ENCODE data around the gene ATP8B4.
"Not testable (repeated sequence)": the region's sequence is repeated elsewhere in the genome, so short reads cannot be mapped to it uniquely, and the experiment has no call there.

The ATP8B4 gene

GRCh38 chr15:50003786-50004334 lies 115.2 kb downstream of the ATP8B4 start:
- peak; percentile 12 to 46 for DNase-seq

- no peak for DNase-seq
Observed at GRCh38 chr15:49991587-49991986, 127.4 kb downstream of the ATP8B4 start.

GRCh38 chr15:49990835-49991545 lies 128.0 kb downstream of the ATP8B4 start:
- DNase-seq = no peak

GRCh38 chr15:49989498-49989897 lies 129.5 kb downstream of the ATP8B4 start:
- no peak for DNase-seq

- DNase-seq = no peak
Observed at GRCh38 chr15:49988766-49989165, 130.3 kb downstream of the ATP8B4 start.

GRCh38 chr15:49987896-49988295 lies 131.1 kb downstream of the ATP8B4 start:
- DNase-seq = no peak

- DNase-seq = no peak
Observed at GRCh38 chr15:49987198-49987785, 131.7 kb downstream of the ATP8B4 start.

- no peak for DNase-seq
Observed at GRCh38 chr15:49986326-49986725, 132.7 kb downstream of the ATP8B4 start.

- no peak for DNase-seq
Observed at GRCh38 chr15:49985463-49985862, 133.6 kb downstream of the ATP8B4 start.

- no peak for DNase-seq
Observed at GRCh38 chr15:49984436-49984835, 134.6 kb downstream of the ATP8B4 start.

GRCh38 chr15:49982584-49982983 lies 136.4 kb downstream of the ATP8B4 start:
- DNase-seq = no peak

GRCh38 chr15:49979705-49980382 lies 139.2 kb downstream of the ATP8B4 start:
- no peak for DNase-seq

- no peak for DNase-seq
Observed at GRCh38 chr15:49978121-49978520, 140.9 kb downstream of the ATP8B4 start.

- no peak for DNase-seq
Observed at GRCh38 chr15:49977306-49977705, 141.7 kb downstream of the ATP8B4 start.

- DNase-seq = no peak
Observed at GRCh38 chr15:49964551-49964950, 154.5 kb downstream of the ATP8B4 start.

- no peak for DNase-seq
Observed at GRCh38 chr15:49964061-49964460, 155.0 kb downstream of the ATP8B4 start.

GRCh38 chr15:49963033-49963772 lies 155.8 kb downstream of the ATP8B4 start:
- DNase-seq = not testable (repeated sequence)

- DNase-seq = no peak
Observed at GRCh38 chr15:49962044-49962602, 156.9 kb downstream of the ATP8B4 start.

GRCh38 chr15:49953421-49953820 lies 165.6 kb downstream of the ATP8B4 start:
- no peak for DNase-seq

- no peak for DNase-seq
Observed at GRCh38 chr15:49946681-49947080, 172.4 kb downstream of the ATP8B4 start.

GRCh38 chr15:49934487-49934886 lies 184.5 kb downstream of the ATP8B4 start:
- DNase-seq = no peak

- DNase-seq = no peak
Observed at GRCh38 chr15:49927189-49927861, 191.7 kb downstream of the ATP8B4 start.
